ENCODE measurements around the gene PBX1. TPM values are rescaled to one million over a fixed set of nuclear protein-coding genes. Genes with fewer than 3 reads are reported as not detected.

PBX1 gene
- total RNA-seq, 1 experiment from 2014 or later, result 102 TPM

DNA sequence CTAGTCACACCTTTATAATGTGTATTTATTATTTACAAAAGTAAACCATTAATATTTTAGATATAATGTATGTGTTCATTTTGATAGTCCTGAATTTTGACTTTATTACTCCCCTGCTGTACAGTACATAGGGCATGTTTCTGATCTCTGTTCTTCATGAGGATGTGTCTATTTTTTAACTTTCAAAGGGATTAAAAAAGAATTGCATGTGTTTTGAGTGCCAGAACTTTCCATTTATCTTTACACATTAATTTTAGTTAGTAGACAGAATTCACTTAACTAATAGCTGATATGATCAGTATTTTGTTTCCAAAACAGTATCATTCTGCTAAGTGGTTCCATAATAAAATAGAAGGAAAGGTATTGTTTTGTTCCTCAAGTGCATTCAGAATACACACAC is 3.1 kb downstream of the PBX1 start:
- no peak for ATAC-seq
- Mint-ChIP-seq H3K4me1 (peaks cover 66% of the 10 kb centered on the region), H3K27ac (peak overlapping the region; percentile 49; the same call in 1 of the 2 replicates), H3K36me3 (peaks cover 4% of the 10 kb centered on the region; the same call in 1 of the 2 replicates), H3K9me3 (no peaks in the 10 kb centered on the region), H3K4me3 (peak overlapping the region; percentile 100), H3K27me3 (ENCODE audit: low read depth) (no peaks in the 10 kb centered on the region)
- POLR2A ChIA-PET, result no interaction called here
- no peak for TF ChIP-seq ZNF121 (CRISPR knock-in tag; IDR thresholded peaks at IDR 0.05)
- no peak for TF ChIP-seq MYBL2 (CRISPR knock-in tag; IDR thresholded peaks at IDR 0.05)
- TF ChIP-seq, protein P1, sequence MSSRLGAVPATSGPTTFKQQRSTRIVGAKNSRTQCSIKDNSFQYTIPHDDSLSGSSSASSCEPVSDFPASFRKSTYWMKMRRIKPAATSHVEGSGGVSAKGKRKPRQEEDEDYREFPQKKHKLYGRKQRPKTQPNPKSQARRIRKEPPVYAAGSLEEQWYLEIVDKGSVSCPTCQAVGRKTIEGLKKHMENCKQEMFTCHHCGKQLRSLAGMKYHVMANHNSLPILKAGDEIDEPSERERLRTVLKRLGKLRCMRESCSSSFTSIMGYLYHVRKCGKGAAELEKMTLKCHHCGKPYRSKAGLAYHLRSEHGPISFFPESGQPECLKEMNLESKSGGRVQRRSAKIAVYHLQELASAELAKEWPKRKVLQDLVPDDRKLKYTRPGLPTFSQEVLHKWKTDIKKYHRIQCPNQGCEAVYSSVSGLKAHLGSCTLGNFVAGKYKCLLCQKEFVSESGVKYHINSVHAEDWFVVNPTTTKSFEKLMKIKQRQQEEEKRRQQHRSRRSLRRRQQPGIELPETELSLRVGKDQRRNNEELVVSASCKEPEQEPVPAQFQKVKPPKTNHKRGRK (CRISPR knock-in tag; IDR thresholded peaks at IDR 0.05; ENCODE audit: borderline replicate concordance), result no peak
- TF ChIP-seq FOXP1 (CRISPR knock-in tag; IDR thresholded peaks at IDR 0.05; ENCODE audit: borderline replicate concordance), result no peak
- CTCF ChIA-PET, result no interaction called here
- no peak for DNase-seq (ENCODE audit: low spot score)

DNA sequence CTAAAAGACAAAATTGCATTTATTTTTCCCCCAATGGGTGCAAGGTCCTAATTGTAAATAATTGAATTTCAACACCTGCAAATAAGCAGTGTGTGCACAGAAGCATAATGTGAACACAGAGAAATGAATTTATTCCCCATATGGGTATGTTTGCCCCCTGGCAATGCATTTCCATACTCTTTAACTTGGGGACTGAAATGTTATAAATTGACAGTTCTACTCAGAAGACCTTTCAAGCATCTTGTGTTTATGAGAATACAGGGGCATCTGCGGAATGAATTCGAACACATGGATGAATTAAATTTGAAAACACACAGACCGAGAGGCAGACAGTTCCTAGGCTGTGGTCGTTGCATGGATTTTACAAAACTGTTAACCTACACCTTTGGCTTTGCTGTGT is 3.5 kb downstream of the PBX1 start:
- Mint-ChIP-seq H3K27me3 (ENCODE audit: low read depth) (no peaks in the 10 kb centered on the region), H3K4me1 (peaks cover 64% of the 10 kb centered on the region), H3K27ac (0 out of 2 replicates have a peak overlapping the region, but pooled peaks have one; percentile 49), H3K9me3 (no peaks in the 10 kb centered on the region), H3K36me3 (peaks cover 4% of the 10 kb centered on the region; the same call in 1 of the 2 replicates), H3K4me3 (peak overlapping the region; percentile 100)
- TF ChIP-seq, protein P2, sequence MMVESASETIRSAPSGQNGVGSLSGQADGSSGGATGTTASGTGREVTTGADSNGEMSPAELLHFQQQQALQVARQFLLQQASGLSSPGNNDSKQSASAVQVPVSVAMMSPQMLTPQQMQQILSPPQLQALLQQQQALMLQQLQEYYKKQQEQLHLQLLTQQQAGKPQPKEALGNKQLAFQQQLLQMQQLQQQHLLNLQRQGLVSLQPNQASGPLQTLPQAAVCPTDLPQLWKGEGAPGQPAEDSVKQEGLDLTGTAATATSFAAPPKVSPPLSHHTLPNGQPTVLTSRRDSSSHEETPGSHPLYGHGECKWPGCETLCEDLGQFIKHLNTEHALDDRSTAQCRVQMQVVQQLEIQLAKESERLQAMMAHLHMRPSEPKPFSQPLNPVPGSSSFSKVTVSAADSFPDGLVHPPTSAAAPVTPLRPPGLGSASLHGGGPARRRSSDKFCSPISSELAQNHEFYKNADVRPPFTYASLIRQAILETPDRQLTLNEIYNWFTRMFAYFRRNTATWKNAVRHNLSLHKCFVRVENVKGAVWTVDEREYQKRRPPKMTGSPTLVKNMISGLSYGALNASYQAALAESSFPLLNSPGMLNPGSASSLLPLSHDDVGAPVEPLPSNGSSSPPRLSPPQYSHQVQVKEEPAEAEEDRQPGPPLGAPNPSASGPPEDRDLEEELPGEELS (CRISPR knock-in tag; IDR thresholded peaks at IDR 0.05), result no peak
- TF ChIP-seq, protein P3, sequence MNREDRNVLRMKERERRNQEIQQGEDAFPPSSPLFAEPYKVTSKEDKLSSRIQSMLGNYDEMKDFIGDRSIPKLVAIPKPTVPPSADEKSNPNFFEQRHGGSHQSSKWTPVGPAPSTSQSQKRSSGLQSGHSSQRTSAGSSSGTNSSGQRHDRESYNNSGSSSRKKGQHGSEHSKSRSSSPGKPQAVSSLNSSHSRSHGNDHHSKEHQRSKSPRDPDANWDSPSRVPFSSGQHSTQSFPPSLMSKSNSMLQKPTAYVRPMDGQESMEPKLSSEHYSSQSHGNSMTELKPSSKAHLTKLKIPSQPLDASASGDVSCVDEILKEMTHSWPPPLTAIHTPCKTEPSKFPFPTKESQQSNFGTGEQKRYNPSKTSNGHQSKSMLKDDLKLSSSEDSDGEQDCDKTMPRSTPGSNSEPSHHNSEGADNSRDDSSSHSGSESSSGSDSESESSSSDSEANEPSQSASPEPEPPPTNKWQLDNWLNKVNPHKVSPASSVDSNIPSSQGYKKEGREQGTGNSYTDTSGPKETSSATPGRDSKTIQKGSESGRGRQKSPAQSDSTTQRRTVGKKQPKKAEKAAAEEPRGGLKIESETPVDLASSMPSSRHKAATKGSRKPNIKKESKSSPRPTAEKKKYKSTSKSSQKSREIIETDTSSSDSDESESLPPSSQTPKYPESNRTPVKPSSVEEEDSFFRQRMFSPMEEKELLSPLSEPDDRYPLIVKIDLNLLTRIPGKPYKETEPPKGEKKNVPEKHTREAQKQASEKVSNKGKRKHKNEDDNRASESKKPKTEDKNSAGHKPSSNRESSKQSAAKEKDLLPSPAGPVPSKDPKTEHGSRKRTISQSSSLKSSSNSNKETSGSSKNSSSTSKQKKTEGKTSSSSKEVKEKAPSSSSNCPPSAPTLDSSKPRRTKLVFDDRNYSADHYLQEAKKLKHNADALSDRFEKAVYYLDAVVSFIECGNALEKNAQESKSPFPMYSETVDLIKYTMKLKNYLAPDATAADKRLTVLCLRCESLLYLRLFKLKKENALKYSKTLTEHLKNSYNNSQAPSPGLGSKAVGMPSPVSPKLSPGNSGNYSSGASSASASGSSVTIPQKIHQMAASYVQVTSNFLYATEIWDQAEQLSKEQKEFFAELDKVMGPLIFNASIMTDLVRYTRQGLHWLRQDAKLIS (CRISPR knock-in tag; IDR thresholded peaks at IDR 0.05; ENCODE audit: borderline replicate concordance), result no peak
- no peak for TF ChIP-seq ELF4 (CRISPR knock-in tag; IDR thresholded peaks at IDR 0.05; ENCODE audit: low read depth)
- DNase-seq (ENCODE audit: low spot score) (no peak), ATAC-seq (no peak)
- POLR2A ChIA-PET, result no interaction called here
- CTCF ChIA-PET, result interaction anchor here (1.0 kb wide), 1 partner anchor 111 kb away, joined by 3 read pairs; no protein-coding TSS in a partner anchor

DNA sequence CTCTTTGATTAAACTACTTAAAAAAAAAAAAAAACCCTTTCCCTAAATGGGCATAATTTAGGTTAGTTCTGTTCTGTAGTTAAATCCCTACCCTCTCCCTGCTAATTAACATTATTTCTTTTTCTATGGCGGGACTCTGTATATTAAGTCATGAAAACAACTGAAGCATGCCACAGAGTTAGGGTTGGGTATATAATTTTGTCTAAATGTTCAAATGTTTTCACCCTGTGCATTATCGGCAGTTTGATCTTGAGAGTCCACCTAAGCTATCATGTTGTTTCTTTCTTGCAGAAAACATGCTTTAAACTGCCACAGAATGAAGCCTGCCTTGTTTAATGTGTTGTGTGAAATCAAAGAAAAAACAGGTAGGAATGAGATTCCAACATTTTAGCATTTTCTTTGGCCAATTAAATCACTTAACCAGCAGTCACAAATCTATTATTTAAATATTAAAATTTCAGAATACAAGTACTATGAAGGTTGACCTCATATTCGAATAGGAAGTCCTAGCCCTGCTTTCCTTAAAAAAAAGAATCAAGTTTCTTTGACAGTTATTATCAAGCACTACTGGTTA is 4.0 kb downstream of the PBX1 start:
- POLR2A ChIA-PET, result no interaction called here
- ATAC-seq (no peak), DNase-seq (ENCODE audit: low spot score) (no peak)
- Mint-ChIP-seq H3K4me3 (peak overlapping the region; percentile 100), H3K4me1 (peaks cover 64% of the 10 kb centered on the region), H3K27ac (no peak overlapping the region), H3K9me3 (no peaks in the 10 kb centered on the region), H3K27me3 (ENCODE audit: low read depth) (no peaks in the 10 kb centered on the region), H3K36me3 (peaks cover 4% of the 10 kb centered on the region; the same call in 1 of the 2 replicates)
- CTCF ChIA-PET, result interaction anchor here (1.0 to 1.1 kb wide), 2 partner anchors 62 to 111 kb away, joined by 3 read pairs; no protein-coding TSS in a partner anchor
- TF ChIP-seq NR1H2 (CRISPR knock-in tag; IDR thresholded peaks at IDR 0.05) (no peak), CREB1 (CRISPR knock-in tag; IDR thresholded peaks at IDR 0.05) (no peak), NR2C2 (CRISPR knock-in tag; IDR thresholded peaks at IDR 0.05) (no peak), ESRRA (CRISPR knock-in tag; IDR thresholded peaks at IDR 0.05; ENCODE audit: borderline replicate concordance) (no peak), ZBTB21 (CRISPR knock-in tag; IDR thresholded peaks at IDR 0.05; ENCODE audit: borderline replicate concordance) (no peak), ZNF317 (CRISPR knock-in tag; IDR thresholded peaks at IDR 0.05; ENCODE audit: borderline replicate concordance, low read depth) (no peak)
- TF ChIP-seq, protein P4, sequence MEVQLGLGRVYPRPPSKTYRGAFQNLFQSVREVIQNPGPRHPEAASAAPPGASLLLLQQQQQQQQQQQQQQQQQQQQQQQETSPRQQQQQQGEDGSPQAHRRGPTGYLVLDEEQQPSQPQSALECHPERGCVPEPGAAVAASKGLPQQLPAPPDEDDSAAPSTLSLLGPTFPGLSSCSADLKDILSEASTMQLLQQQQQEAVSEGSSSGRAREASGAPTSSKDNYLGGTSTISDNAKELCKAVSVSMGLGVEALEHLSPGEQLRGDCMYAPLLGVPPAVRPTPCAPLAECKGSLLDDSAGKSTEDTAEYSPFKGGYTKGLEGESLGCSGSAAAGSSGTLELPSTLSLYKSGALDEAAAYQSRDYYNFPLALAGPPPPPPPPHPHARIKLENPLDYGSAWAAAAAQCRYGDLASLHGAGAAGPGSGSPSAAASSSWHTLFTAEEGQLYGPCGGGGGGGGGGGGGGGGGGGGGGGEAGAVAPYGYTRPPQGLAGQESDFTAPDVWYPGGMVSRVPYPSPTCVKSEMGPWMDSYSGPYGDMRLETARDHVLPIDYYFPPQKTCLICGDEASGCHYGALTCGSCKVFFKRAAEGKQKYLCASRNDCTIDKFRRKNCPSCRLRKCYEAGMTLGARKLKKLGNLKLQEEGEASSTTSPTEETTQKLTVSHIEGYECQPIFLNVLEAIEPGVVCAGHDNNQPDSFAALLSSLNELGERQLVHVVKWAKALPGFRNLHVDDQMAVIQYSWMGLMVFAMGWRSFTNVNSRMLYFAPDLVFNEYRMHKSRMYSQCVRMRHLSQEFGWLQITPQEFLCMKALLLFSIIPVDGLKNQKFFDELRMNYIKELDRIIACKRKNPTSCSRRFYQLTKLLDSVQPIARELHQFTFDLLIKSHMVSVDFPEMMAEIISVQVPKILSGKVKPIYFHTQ (CRISPR knock-in tag; IDR thresholded peaks at IDR 0.05), result no peak
- TF ChIP-seq, protein P5, sequence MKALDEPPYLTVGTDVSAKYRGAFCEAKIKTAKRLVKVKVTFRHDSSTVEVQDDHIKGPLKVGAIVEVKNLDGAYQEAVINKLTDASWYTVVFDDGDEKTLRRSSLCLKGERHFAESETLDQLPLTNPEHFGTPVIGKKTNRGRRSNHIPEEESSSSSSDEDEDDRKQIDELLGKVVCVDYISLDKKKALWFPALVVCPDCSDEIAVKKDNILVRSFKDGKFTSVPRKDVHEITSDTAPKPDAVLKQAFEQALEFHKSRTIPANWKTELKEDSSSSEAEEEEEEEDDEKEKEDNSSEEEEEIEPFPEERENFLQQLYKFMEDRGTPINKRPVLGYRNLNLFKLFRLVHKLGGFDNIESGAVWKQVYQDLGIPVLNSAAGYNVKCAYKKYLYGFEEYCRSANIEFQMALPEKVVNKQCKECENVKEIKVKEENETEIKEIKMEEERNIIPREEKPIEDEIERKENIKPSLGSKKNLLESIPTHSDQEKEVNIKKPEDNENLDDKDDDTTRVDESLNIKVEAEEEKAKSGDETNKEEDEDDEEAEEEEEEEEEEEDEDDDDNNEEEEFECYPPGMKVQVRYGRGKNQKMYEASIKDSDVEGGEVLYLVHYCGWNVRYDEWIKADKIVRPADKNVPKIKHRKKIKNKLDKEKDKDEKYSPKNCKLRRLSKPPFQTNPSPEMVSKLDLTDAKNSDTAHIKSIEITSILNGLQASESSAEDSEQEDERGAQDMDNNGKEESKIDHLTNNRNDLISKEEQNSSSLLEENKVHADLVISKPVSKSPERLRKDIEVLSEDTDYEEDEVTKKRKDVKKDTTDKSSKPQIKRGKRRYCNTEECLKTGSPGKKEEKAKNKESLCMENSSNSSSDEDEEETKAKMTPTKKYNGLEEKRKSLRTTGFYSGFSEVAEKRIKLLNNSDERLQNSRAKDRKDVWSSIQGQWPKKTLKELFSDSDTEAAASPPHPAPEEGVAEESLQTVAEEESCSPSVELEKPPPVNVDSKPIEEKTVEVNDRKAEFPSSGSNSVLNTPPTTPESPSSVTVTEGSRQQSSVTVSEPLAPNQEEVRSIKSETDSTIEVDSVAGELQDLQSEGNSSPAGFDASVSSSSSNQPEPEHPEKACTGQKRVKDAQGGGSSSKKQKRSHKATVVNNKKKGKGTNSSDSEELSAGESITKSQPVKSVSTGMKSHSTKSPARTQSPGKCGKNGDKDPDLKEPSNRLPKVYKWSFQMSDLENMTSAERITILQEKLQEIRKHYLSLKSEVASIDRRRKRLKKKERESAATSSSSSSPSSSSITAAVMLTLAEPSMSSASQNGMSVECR (CRISPR knock-in tag; IDR thresholded peaks at IDR 0.05; ENCODE audit: borderline replicate concordance), result no peak
